ENCODE measurements around the gene DHX34. TPM values are rescaled to one million over a fixed set of nuclear protein-coding genes. Genes with fewer than 3 reads are reported as not detected.
"Not testable (repeated sequence)": the region's sequence is repeated elsewhere in the genome, so short reads cannot be mapped to it uniquely, and the experiment has no call there.

The DHX34 gene, protein sequence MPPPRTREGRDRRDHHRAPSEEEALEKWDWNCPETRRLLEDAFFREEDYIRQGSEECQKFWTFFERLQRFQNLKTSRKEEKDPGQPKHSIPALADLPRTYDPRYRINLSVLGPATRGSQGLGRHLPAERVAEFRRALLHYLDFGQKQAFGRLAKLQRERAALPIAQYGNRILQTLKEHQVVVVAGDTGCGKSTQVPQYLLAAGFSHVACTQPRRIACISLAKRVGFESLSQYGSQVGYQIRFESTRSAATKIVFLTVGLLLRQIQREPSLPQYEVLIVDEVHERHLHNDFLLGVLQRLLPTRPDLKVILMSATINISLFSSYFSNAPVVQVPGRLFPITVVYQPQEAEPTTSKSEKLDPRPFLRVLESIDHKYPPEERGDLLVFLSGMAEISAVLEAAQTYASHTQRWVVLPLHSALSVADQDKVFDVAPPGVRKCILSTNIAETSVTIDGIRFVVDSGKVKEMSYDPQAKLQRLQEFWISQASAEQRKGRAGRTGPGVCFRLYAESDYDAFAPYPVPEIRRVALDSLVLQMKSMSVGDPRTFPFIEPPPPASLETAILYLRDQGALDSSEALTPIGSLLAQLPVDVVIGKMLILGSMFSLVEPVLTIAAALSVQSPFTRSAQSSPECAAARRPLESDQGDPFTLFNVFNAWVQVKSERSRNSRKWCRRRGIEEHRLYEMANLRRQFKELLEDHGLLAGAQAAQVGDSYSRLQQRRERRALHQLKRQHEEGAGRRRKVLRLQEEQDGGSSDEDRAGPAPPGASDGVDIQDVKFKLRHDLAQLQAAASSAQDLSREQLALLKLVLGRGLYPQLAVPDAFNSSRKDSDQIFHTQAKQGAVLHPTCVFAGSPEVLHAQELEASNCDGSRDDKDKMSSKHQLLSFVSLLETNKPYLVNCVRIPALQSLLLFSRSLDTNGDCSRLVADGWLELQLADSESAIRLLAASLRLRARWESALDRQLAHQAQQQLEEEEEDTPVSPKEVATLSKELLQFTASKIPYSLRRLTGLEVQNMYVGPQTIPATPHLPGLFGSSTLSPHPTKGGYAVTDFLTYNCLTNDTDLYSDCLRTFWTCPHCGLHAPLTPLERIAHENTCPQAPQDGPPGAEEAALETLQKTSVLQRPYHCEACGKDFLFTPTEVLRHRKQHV
- polyA plus RNA-seq (ENCODE audit: insufficient read length in 3 of 3), result 10 to 100 TPM in 2 of 3 donors, 1 to 10 TPM in 1; 9.9 to 10.9 (median 10.5) TPM

DNA sequence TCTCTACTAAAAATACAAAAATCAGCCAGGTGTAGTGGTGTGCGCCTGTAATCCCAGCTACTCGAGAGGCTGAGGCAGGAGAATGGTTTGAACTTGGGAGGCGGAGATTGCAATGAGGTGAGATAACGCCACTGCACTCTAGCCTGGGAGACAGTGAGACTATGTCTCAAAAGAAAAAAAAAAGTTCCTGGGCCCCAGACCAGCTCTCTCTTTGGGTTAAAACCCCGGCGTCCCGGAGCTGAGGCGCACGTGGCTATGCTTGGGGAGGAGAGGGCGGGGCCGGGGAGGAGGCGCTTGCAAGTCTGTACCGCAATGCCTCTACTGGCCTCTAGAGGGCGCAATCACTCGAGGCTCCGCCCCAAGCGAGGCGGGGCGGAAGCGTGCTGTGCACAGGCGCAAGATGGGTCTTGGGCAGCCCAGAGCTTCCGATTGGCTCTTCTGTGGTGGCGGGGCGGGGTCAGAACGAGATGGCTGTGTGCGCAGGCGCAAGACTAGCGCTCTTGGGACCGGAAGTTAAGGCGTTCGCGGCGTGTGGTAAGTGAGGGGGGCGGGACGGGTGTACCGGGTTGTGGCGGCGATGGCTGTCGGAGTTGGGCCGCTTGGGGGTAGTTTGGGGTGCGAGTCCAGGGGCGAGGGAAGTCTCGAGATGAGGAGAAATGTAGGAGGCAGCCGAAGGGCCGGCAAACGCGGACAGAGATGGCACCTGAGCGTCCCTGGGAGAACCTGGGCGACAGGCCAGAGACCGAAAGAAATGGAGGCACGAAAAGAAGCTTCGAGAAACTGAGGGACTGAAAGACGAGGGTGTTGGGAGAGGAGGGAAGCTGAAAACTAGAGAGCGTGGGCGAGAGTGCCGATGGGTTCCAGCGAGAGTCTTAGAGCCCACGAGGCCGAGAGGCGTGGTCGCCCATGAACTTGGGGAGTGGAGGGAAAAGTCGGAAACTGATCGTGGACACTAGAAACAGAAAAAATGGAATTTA is at the start of gene DHX34:
Gene DHX34 (plus strand): TSS at position 497 of the 977 bp plus-strand sequence. CDS start 3,716 bp downstream, outside the sequence.
- DNase-seq (ENCODE audit: low read depth in 3 of 3, low spot score in 2 of 3), result peak; percentile 94 to 95 (median 95)

DNA sequence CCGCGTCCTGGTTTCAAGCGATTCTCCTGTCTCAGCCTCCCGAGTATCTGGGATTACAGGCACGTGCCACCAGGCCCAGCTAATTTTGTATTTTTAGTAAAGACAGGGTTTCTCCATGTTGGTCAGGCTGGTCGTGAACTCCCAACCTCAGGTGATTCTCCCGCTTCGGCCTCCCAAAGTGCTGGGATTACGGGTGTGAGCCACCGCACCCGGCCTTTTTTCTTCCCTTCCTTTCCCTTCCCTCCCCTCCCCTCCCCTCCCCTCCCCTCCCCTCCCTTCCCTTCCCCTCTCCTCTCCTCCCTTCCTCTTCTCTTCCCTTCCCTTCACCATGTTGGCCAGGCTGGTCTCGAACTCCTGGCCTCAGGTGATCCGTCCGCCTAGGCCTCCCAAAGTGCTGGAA is 48.2 kb upstream of the DHX34 start:
- not testable (repeated sequence) for DNase-seq (ENCODE audit: low read depth in 3 of 3, low spot score in 2 of 3)

DNA sequence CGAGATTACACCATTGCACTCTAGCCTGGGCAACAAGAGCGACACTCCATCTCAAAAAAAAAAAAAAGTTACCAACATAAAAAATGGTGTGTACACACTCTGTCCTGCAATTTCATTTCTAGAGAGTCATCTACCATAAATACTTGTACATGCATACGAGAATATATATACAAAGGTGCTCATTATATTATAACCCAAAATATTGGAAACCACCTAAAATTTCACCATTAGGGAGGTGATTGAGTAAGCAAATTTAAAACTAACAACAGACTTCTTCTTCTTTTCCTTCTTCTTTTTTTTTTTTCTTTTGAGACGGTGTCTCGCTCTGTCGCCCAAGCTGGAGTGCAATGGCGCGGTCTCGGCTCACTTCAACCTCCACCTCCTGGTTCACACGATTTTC is 46.9 kb upstream of the DHX34 start:
- no peak for DNase-seq (ENCODE audit: low read depth in 3 of 3, low spot score in 2 of 3)

DNA sequence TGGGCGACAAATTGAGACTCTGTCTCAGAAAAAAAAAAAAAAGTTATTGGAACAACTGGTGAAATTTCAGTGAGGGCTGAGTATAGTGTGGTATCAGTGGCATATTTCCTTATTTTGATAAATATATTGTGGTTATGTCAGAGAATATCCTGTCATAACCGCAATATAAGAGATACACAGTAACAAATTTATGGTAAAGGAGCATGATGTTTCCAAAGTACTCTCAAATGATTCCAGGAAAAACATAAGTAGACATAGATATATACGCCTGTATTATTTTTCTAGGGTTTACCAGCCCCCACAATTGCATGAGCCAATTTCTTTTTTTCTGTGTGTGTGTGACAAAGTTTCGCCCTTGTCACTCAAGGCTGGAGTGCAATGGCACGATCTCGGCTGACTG is 45.1 kb upstream of the DHX34 start:
- DNase-seq (ENCODE audit: low read depth in 3 of 3, low spot score in 2 of 3), result no peak

DNA sequence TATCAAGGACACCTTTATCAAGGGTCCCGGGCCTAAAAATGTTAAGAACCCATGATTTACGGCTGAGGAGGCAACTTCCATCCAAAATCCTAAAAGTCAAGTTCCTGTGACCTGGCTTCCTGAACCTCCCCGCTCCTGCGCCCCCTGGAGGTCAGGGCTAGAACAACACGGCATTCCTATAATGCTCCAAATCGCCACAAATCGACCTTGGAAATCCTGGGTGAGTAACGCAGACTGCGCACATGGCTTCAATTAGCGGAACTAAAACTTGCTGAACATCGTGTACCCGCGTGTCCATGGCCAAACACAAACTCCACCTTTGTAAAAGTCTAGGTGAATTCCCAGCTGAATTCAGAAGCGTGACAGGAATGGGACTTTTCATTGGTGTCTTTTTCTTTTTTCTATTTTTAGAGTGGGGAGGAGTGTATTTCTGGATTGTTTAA is 43.8 kb upstream of the DHX34 start:
- DNase-seq (ENCODE audit: low read depth in 3 of 3, low spot score in 2 of 3), result no peak

GRCh38 chr19:47306303-47306702 is 42.8 kb upstream of the DHX34 start:
- no peak for DNase-seq (ENCODE audit: low read depth in 3 of 3, low spot score in 2 of 3)

GRCh38 chr19:47309038-47309437 is 40.1 kb upstream of the DHX34 start:
- DNase-seq (ENCODE audit: low read depth in 3 of 3, low spot score in 2 of 3), result no peak

DNA sequence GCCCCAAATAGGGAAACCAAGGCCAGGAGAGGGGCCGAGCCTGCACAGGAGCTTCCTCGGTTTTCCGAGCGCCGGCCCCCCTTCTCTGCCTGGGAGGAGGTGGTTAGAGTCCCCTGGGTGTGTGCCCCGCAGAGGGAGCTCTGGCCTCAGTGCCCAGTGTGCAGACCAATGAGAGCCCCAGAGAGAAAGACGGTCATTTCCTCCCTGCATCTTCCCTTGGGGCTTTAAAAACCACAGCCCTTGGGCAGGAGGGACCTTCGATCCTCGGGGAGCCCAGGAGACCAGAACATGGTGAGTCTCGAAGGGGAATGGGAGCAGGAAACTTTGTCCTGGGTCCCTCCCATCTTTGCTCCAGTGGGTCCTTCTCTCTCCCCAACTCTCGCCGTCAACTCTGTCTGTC is 39.5 kb upstream of the DHX34 start, which contains the start of gene C5AR1:
Gene C5AR1 (plus strand): TSS at position 254 of the 400 bp plus-strand sequence. CDS start 35 bp downstream, at position 289.
- DNase-seq (ENCODE audit: low read depth in 3 of 3, low spot score in 2 of 3), result no peak

- DNase-seq (ENCODE audit: low read depth in 3 of 3, low spot score in 2 of 3), result no peak
Observed at GRCh38 chr19:47310323-47310722, 38.8 kb upstream of the DHX34 start.

DNA sequence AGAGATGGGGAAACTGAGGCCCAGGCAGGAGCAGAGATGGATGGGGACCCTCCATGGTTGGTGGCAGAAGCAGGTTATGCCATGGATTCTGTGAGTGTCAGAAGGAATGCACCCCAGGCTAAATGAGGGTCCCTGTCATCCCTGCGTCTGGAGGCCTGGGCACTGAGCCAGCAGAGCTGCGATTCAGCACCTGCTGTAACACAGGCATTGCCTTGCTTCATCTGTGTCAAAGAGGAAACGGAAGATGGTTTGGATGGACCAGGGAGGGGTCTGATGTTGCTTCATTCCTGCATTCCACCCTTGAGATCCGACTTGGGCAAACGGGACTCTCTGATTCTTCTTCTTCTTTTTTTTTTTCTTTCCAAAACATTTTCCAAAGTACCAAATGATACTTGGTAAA is 38.3 kb upstream of the DHX34 start:
- DNase-seq (ENCODE audit: low read depth in 3 of 3, low spot score in 2 of 3), result no peak

- DNase-seq (ENCODE audit: low read depth in 3 of 3, low spot score in 2 of 3), result no peak
Observed at GRCh38 chr19:47312366-47313006, 36.6 kb upstream of the DHX34 start.

GRCh38 chr19:47313754-47314295 is 35.3 kb upstream of the DHX34 start:
- no peak for DNase-seq (ENCODE audit: low read depth in 3 of 3, low spot score in 2 of 3)

- DNase-seq (ENCODE audit: low read depth in 3 of 3, low spot score in 2 of 3), result no peak
Observed at GRCh38 chr19:47315125-47315821, 33.8 kb upstream of the DHX34 start.

- no peak for DNase-seq (ENCODE audit: low read depth in 3 of 3, low spot score in 2 of 3)
Observed at GRCh38 chr19:47316513-47316912, 32.6 kb upstream of the DHX34 start.

DNA sequence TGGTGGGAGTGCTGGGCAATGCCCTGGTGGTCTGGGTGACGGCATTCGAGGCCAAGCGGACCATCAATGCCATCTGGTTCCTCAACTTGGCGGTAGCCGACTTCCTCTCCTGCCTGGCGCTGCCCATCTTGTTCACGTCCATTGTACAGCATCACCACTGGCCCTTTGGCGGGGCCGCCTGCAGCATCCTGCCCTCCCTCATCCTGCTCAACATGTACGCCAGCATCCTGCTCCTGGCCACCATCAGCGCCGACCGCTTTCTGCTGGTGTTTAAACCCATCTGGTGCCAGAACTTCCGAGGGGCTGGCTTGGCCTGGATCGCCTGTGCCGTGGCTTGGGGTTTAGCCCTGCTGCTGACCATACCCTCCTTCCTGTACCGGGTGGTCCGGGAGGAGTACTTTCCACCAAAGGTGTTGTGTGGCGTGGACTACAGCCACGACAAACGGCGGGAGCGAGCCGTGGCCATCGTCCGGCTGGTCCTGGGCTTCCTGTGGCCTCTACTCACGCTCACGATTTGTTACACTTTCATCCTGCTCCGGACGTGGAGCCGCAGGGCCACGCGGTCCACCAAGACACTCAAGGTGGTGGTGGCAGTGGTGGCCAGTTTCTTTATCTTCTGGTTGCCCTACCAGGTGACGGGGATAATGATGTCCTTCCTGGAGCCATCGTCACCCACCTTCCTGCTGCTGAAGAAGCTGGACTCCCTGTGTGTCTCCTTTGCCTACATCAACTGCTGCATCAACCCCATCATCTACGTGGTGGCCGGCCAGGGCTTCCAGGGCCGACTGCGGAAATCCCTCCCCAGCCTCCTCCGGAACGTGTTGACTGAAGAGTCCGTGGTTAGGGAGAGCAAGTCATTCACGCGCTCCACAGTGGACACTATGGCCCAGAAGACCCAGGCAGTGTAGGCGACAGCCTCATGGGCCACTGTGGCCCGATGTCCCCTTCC is 28.9 kb upstream of the DHX34 start:
- no peak for DNase-seq (ENCODE audit: low read depth in 3 of 3, low spot score in 2 of 3)

- DNase-seq (ENCODE audit: low read depth in 3 of 3, low spot score in 2 of 3), result no peak
Observed at GRCh38 chr19:47321630-47322029, 27.5 kb upstream of the DHX34 start.

GRCh38 chr19:47322058-47322457 is 27.1 kb upstream of the DHX34 start:
- DNase-seq (ENCODE audit: low read depth in 3 of 3, low spot score in 2 of 3), result no peak
